Hepatocyte (in vitro differentiated cells): ENCODE data around the gene RGS13.

Source experiments
- EZH2 ChIP-seq: fragments of 200-600 bp; sonication (generic); IDR thresholded peaks from 2 replicates; pipeline ENCODE4 v1.6.1; 2016; ENCODE audit warnings: antibody characterized with exemption, mild to moderate bottlenecking, borderline replicate concordance
- EZH2phosphoT487 ChIP-seq: fragments of 200-600 bp; sonication (generic); IDR thresholded peaks from one replicate; pipeline ENCODE4 v1.6.1; 2018; ENCODE audit warnings: antibody characterized with exemption, mild to moderate bottlenecking, low read depth, moderate library complexity; ENCODE audit not compliant: unreplicated experiment, severe bottlenecking
- TF ChIP-seq, protein P1 (sequence below): fragments of 200-600 bp; sonication (generic); IDR thresholded peaks from 2 replicates; pipeline ENCODE4 v1.5.1; 2016; ENCODE audit warnings: antibody characterized with exemption, mild to moderate bottlenecking; ENCODE audit not compliant: poor library complexity

- TF ChIP-seq, protein P1, sequence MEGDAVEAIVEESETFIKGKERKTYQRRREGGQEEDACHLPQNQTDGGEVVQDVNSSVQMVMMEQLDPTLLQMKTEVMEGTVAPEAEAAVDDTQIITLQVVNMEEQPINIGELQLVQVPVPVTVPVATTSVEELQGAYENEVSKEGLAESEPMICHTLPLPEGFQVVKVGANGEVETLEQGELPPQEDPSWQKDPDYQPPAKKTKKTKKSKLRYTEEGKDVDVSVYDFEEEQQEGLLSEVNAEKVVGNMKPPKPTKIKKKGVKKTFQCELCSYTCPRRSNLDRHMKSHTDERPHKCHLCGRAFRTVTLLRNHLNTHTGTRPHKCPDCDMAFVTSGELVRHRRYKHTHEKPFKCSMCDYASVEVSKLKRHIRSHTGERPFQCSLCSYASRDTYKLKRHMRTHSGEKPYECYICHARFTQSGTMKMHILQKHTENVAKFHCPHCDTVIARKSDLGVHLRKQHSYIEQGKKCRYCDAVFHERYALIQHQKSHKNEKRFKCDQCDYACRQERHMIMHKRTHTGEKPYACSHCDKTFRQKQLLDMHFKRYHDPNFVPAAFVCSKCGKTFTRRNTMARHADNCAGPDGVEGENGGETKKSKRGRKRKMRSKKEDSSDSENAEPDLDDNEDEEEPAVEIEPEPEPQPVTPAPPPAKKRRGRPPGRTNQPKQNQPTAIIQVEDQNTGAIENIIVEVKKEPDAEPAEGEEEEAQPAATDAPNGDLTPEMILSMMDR: no peak
- TF ChIP-seq EZH2 (no peak), EZH2phosphoT487 (no peak)
These were observed 20.9 kb upstream of the RGS13 start for GRCh38 chr1:192615055-192615454.
